Activated naive CD4-positive, alpha-beta T cell treated with anti-CD3 and anti-CD28 coated beads, Interleukin-2, amount 10 ng/mL, durations not matched to agents 5 hours and 36 hours (primary cell): Measurements from ENCODE around the gene IGFL1. TPM values are rescaled to one million over a fixed set of nuclear protein-coding genes. Genes with fewer than 3 reads are reported as not detected.

Experiments used
- total RNA-seq, 2 experiments: library from RNA; stranded (reverse); gene quantifications; one replicate each; pipeline ENCODE4 v1.2.3, GENCODE V29; 2021

IGFL1 gene
- not detected for total RNA-seq

DNA sequence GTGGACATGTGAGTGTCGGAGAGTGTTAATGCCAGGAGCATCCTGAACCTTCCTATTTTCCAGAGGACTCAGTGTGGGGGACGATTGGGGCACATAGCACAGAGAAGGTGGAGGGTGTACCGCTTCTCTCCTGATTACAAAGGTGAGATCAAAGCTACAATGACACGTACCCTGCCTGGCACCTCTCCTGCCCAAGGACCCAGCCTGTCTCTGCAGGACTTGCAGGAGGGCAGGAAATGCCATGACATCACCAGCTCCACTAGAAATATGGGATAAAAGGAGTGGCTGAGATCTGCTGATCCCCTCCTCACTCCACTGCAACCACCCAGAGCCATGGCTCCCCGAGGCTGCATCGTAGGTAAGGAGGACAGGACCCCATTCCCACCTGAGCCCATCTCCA is at the start of gene IGFL1:
Gene IGFL1, plus strand, starts transcription at position 301 of the 400 bp plus-strand sequence. Its CDS starts 33 bp downstream, at position 334.

Other genes with a start within 250 kb of the IGFL1 start
- gene CCDC61, start 234.3 kb upstream of the IGFL1 start, total RNA-seq, result 10 to 100 TPM; 26.9 to 27.9 TPM
- gene PGLYRP1, start 206.7 kb upstream of the IGFL1 start, total RNA-seq, result not detected
- not detected for gene IGFL4, start 188.7 kb upstream of the IGFL1 start, total RNA-seq
- not detected for gene IGFL3, start 105.1 kb upstream of the IGFL1 start, total RNA-seq
- not detected for gene IGFL2, start 81.5 kb upstream of the IGFL1 start, total RNA-seq
- not detected for gene HIF3A, start 67.3 kb downstream of the IGFL1 start, total RNA-seq
- 10 to 100 TPM; 82.5 to 86.9 TPM for gene PPP5C, start 117.3 kb downstream of the IGFL1 start, total RNA-seq
- not detected for gene CCDC8, start 183.8 kb downstream of the IGFL1 start, total RNA-seq
- not detected for gene PNMA8C, start 199.2 kb downstream of the IGFL1 start, total RNA-seq
- under 1 TPM; 0.29 to 0.63 TPM for gene PNMA8A, start 241.8 kb downstream of the IGFL1 start, total RNA-seq